ENCODE measurements around the gene DPYD.

Gene DPYD

GRCh38 chr1:97721221-97721620, 199.6 kb downstream of the DPYD start:
- FAIRE-seq (no peak), DNase-seq (ENCODE audit: low spot score) (no peak)

- FAIRE-seq, result no peak
Measured at GRCh38 chr1:97712980-97713379, 207.9 kb downstream of the DPYD start.

GRCh38 chr1:97711858-97712257, 209.0 kb downstream of the DPYD start:
- no peak for DNase-seq (ENCODE audit: low spot score)
- no peak for FAIRE-seq

More at GRCh38 chr1:97712980-97713379, 207.9 kb downstream of the DPYD start:
- DNase-seq (ENCODE audit: low spot score), result no peak

GRCh38 chr1:97693601-97694000, 227.2 kb downstream of the DPYD start:
- DNase-seq (ENCODE audit: low spot score) (no peak), FAIRE-seq (no peak)

GRCh38 chr1:97691325-97691724, 229.5 kb downstream of the DPYD start:
- no peak for FAIRE-seq
- no peak for DNase-seq (ENCODE audit: low spot score)

GRCh38 chr1:97685360-97685759, 235.5 kb downstream of the DPYD start:
- no peak for FAIRE-seq

GRCh38 chr1:97680894-97681293, 239.9 kb downstream of the DPYD start:
- FAIRE-seq (no peak), DNase-seq (ENCODE audit: low spot score) (no peak)

More at GRCh38 chr1:97685360-97685759, 235.5 kb downstream of the DPYD start:
- DNase-seq (ENCODE audit: low spot score), result no peak

- no peak for DNase-seq (ENCODE audit: low spot score)
- no peak for FAIRE-seq
Measured at GRCh38 chr1:97680470-97680869, 240.4 kb downstream of the DPYD start.

- DNase-seq (ENCODE audit: low spot score) (no peak), FAIRE-seq (no peak)
Measured at GRCh38 chr1:97677702-97678101, 243.1 kb downstream of the DPYD start.

GRCh38 chr1:97674517-97674916, 246.3 kb downstream of the DPYD start:
- DNase-seq (ENCODE audit: low spot score) (no peak), FAIRE-seq (no peak)

GRCh38 chr1:97668945-97669344, 251.9 kb downstream of the DPYD start:
- FAIRE-seq, result peak; percentile 62
- peak; percentile 16 for DNase-seq (ENCODE audit: low spot score)

GRCh38 chr1:97660431-97661105, 260.3 kb downstream of the DPYD start:
- FAIRE-seq, result no peak
- no peak for DNase-seq (ENCODE audit: low spot score)

GRCh38 chr1:97654876-97655585, 265.8 kb downstream of the DPYD start:
- no peak for FAIRE-seq
- no peak for DNase-seq (ENCODE audit: low spot score)

GRCh38 chr1:97651250-97651649, 269.6 kb downstream of the DPYD start:
- FAIRE-seq, result no peak
- DNase-seq (ENCODE audit: low spot score), result no peak

- FAIRE-seq, result no peak
- no peak for DNase-seq (ENCODE audit: low spot score)
Measured at GRCh38 chr1:97649591-97649990, 271.2 kb downstream of the DPYD start.

GRCh38 chr1:97647776-97648175, 273.1 kb downstream of the DPYD start:
- FAIRE-seq, result no peak
- DNase-seq (ENCODE audit: low spot score), result peak; percentile 20

GRCh38 chr1:97646071-97646470, 274.8 kb downstream of the DPYD start:
- FAIRE-seq, result no peak
- DNase-seq (ENCODE audit: low spot score), result no peak

GRCh38 chr1:97640677-97641076, 280.2 kb downstream of the DPYD start:
- no peak for FAIRE-seq
- DNase-seq (ENCODE audit: low spot score), result no peak

- no peak for DNase-seq (ENCODE audit: low spot score)
Measured at GRCh38 chr1:97636941-97637340, 283.9 kb downstream of the DPYD start.

GRCh38 chr1:97634758-97635157, 286.1 kb downstream of the DPYD start:
- DNase-seq (ENCODE audit: low spot score), result no peak
- no peak for FAIRE-seq

More at GRCh38 chr1:97636941-97637340, 283.9 kb downstream of the DPYD start:
- no peak for FAIRE-seq

- FAIRE-seq (no peak), DNase-seq (ENCODE audit: low spot score) (no peak)
Measured at GRCh38 chr1:97632776-97633175, 288.1 kb downstream of the DPYD start.

GRCh38 chr1:97632075-97632474, 288.8 kb downstream of the DPYD start:
- no peak for FAIRE-seq

GRCh38 chr1:97630948-97631347, 289.9 kb downstream of the DPYD start:
- no peak for DNase-seq (ENCODE audit: low spot score)
- no peak for FAIRE-seq

More at GRCh38 chr1:97632075-97632474, 288.8 kb downstream of the DPYD start:
- DNase-seq (ENCODE audit: low spot score), result peak; percentile 6
